Osteocyte (in vitro differentiated cells): ENCODE measurements around the gene BCAR1. TPM values are rescaled to one million over a fixed set of nuclear protein-coding genes. Genes with fewer than 3 reads are reported as not detected.
"Not testable (repeated sequence)": the region's sequence is repeated elsewhere in the genome, so short reads cannot be mapped to it uniquely, and the experiment has no call there.

Experiments used
- DNase-seq: peaks from one replicate; pipeline ENCODE4 v3.0.0; 2021; ENCODE audit warnings: mixed read lengths; ENCODE audit not compliant: unreplicated experiment; ENCODE audit errors: extremely low spot score
- H3K27ac Mint-ChIP-seq: one replicate; pipeline ENCODE4 v1.8.0; 2021; ENCODE audit warnings: mild to moderate bottlenecking, mixed read lengths; ENCODE audit not compliant: unreplicated experiment
- H3K27me3 Mint-ChIP-seq: one replicate; pipeline ENCODE4 v1.8.0; 2021; ENCODE audit warnings: mixed read lengths; ENCODE audit not compliant: unreplicated experiment
- H3K36me3 Mint-ChIP-seq: one replicate; pipeline ENCODE4 v1.8.0; 2021; ENCODE audit warnings: mixed read lengths; ENCODE audit not compliant: unreplicated experiment
- H3K4me1 Mint-ChIP-seq: one replicate; pipeline ENCODE4 v1.8.0; 2021; ENCODE audit warnings: mixed read lengths; ENCODE audit not compliant: unreplicated experiment
- H3K4me3 Mint-ChIP-seq: one replicate; pipeline ENCODE4 v1.8.0; 2021; ENCODE audit warnings: mild to moderate bottlenecking, moderate library complexity, mixed read lengths; ENCODE audit not compliant: unreplicated experiment
- H3K9me3 Mint-ChIP-seq: one replicate; pipeline ENCODE4 v1.8.0; 2021; ENCODE audit warnings: mixed read lengths; ENCODE audit not compliant: unreplicated experiment
- total RNA-seq: library from RNA; stranded (reverse); gene quantifications from 2 replicates; pipeline ENCODE4 v1.2.1, GENCODE V29; 2021
- TF ChIP-seq, protein P1 (sequence below): fragments of 200-600 bp; sonication (generic); IDR thresholded peaks from 2 replicates; pipeline ENCODE4 v1.5.0; 2021; ENCODE audit warnings: antibody characterized with exemption, mild to moderate bottlenecking, moderate library complexity

Gene BCAR1
- total RNA-seq, 1 donor from 2014 or later, result 138 TPM

DNA sequence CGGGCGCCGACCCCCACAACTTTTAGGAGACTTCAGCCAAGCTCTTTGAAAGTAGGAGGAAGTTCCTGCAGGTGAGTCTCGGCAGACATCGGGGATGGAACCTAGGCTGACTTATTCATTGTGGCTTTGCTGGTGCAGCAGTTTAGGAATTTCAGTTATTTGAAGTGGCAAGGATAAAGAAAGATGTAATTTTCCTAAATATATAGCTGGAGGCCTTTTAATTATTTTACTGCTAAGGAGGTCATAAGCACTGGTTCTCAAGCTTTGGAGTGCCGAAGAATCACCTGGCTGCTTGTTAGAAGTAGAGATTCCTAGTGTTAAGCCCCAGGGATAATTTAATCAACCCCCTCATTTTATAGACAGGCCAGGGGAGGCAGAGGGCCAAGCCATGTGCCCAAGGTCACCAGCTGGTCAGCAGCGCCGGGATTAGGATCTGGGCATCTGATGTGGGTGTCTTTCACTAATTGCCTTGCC is 28.9 kb upstream of the BCAR1 start:
- Mint-ChIP-seq H3K27me3 (no peaks in the 10 kb centered on the region), H3K36me3 (peaks cover 5% of the 10 kb centered on the region), H3K27ac (peak overlapping the region; percentile 74), H3K4me3 (no peak overlapping the region), H3K9me3 (no peaks in the 10 kb centered on the region), H3K4me1 (peaks cover 22% of the 10 kb centered on the region)
- TF ChIP-seq, protein P1, sequence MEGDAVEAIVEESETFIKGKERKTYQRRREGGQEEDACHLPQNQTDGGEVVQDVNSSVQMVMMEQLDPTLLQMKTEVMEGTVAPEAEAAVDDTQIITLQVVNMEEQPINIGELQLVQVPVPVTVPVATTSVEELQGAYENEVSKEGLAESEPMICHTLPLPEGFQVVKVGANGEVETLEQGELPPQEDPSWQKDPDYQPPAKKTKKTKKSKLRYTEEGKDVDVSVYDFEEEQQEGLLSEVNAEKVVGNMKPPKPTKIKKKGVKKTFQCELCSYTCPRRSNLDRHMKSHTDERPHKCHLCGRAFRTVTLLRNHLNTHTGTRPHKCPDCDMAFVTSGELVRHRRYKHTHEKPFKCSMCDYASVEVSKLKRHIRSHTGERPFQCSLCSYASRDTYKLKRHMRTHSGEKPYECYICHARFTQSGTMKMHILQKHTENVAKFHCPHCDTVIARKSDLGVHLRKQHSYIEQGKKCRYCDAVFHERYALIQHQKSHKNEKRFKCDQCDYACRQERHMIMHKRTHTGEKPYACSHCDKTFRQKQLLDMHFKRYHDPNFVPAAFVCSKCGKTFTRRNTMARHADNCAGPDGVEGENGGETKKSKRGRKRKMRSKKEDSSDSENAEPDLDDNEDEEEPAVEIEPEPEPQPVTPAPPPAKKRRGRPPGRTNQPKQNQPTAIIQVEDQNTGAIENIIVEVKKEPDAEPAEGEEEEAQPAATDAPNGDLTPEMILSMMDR, result no peak
- no peak for DNase-seq

DNA sequence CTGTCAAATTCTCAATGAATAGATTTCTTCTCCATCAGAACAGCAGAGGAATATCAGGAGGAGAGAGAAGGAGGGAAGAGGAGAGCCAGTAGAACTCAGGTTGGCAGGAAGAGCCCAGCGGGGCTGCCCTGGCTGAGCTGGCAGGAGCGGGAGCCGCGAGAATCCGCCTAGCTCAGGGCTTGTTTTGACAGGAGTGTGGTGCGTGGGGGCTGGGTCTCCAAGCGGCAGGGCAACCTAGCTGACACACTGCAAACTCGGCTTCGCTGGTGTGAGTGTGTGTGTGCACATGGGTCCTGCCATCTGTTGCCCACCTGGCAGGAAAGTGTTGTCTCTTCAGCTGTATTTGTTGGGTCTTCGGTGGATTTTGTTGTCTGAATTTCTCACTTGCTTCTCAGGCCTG is 27.9 kb upstream of the BCAR1 start:
- Mint-ChIP-seq H3K36me3 (no peaks in the 10 kb centered on the region), H3K27ac (peak overlapping the region; percentile 74), H3K4me3 (no peak overlapping the region), H3K9me3 (no peaks in the 10 kb centered on the region), H3K27me3 (no peaks in the 10 kb centered on the region), H3K4me1 (peaks cover 22% of the 10 kb centered on the region)
- TF ChIP-seq, protein P1, result no peak
- DNase-seq, result no peak

DNA sequence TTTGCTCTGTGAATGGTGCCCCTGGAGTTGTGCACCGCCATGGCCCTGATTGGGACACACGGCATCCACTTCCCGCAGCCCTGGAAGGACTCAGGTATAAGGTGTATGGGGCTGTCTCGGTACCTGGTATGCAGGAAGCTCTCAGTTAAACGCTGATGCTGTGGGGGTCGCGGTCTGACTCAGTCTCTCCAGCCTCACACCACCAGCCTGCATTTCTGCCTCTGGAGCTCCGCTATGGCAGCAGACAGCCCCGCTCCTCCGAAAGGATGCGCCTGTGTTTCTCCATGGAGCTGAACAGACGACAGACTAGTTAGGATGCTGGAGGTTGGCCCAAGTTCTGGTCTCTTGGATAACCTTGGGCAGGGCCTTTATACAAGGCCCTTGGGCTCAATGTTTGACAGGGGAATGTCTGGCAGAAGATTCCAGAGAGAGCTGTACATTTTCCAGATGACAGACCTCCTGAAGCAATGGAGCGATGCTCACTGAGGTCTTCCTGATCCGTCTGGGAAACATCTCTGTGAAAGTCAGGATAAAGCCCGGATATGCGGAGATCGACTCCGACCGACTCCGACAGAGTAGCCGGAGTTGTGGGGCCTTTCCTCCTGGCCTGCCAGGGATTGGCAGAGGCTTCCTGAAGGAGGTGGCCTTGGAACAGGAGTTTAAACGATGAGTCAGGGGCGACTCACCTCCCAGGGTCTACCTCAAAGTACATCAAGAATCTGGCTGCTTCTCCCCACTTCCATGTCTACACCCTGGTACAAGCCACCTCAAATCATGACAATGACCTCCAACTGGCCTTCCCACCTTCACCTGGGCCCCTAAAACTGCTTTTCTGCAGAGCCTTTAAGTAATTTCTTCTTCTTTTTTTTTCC is 21.9 kb upstream of the BCAR1 start:
- no peak for DNase-seq
- peak overlapping the region; percentile 18 for H3K27ac Mint-ChIP-seq
- H3K27me3 Mint-ChIP-seq, result no peaks in the 10 kb centered on the region
- H3K9me3 Mint-ChIP-seq, result no peaks in the 10 kb centered on the region
- TF ChIP-seq, protein P1, result no peak
- no peak overlapping the region for H3K4me3 Mint-ChIP-seq
- peaks cover 39% of the 10 kb centered on the region for H3K4me1 Mint-ChIP-seq
- H3K36me3 Mint-ChIP-seq, result no peaks in the 10 kb centered on the region

DNA sequence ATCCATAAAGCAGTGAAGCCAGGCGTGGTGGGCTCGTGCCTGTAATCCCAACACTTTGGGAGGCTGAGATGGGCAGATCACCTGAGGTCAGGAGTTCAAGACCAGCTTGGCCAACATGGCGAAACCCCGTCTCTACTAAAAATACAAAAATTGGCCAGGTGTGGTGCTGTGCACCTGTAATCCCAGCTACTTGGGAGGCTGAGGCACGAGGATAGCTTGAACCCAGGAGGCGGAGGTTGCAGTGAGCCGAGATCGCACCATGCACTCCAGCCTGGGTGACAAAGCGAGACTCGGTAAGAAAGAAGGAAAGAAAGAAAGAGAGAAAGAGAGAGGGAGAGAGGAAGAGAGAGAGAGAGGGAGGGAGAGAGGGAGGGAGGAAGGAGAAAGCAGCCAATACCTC is 21.2 kb upstream of the BCAR1 start:
- H3K27me3 Mint-ChIP-seq, H3K9me3 Mint-ChIP-seq, H3K4me3 Mint-ChIP-seq: not testable (repeated sequence)

DNA sequence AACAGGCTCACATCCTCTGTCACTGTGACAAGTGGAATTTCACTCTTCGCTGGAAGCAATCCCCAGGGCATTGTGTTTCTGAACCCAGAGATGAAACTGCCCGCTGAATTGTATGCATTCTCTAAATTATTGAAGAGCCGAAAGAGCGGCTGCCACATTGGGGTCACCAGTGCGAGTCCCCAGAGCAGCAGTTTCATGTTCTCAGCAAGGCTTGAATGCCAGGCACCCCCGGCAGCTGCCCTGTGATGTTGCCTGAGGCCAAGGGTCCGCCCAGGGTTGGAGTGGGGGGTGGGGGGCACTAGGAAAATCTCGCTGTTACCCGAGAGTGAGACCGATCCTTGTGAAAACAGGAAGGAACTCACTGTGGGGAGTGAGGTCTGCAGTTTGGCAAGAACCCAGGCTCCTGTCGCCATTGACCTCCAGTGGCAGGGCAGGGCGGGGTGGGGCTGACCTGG is 20.7 kb upstream of the BCAR1 start:
- DNase-seq, result no peak
- no peaks in the 10 kb centered on the region for H3K36me3 Mint-ChIP-seq
- H3K9me3 Mint-ChIP-seq, result no peaks in the 10 kb centered on the region
- peaks cover 47% of the 10 kb centered on the region for H3K4me1 Mint-ChIP-seq
- TF ChIP-seq, protein P1, result no peak
- H3K27me3 Mint-ChIP-seq, result no peaks in the 10 kb centered on the region
- no peak overlapping the region for H3K4me3 Mint-ChIP-seq
- peak overlapping the region; percentile 78 for H3K27ac Mint-ChIP-seq

More for the DNA sequence above, 21.2 kb upstream of the BCAR1 start:
- H3K36me3 Mint-ChIP-seq, DNase-seq: not testable (repeated sequence)
- H3K4me1 Mint-ChIP-seq, result peaks cover 45% of the 10 kb centered on the region
- H3K27ac Mint-ChIP-seq, result peak overlapping the region; percentile 78
